Caco-2 (cell line): Measurements from ENCODE around the gene DENND1A. TPM values are rescaled to one million over a fixed set of nuclear protein-coding genes. Genes with fewer than 3 reads are reported as not detected.

Experiments
- BruUV-seq: library from RNA; stranded (reverse); fragments of 400-500 nt; replicated peaks from 2 replicates; lab custom pipeline; 2021; lab: Mats Ljungman, UMichigan
- CTCF ChIA-PET: fragments of 300-600 bp; sonication (Branson Sonifier 250); formaldehyde crosslinking; loops from one replicate; lab custom pipeline; 2022; ENCODE audit warnings: antibody characterized with exemption; lab: Charles Lee
- POLR2A ChIA-PET: fragments of 300-600 bp; sonication (Branson Sonifier 250); formaldehyde crosslinking; loops from one replicate; lab custom pipeline; 2022; ENCODE audit warnings: antibody characterized with exemption; lab: Charles Lee
- DNase-seq, 2 experiments: peaks; one replicate each; pipeline versions ENCODE4 v3.0.0 to v3.0.0-alpha.2; 2020 to 2022
- H3K27me3 ChIP-seq: replicated peaks from 2 replicates; pipeline ENCODE4 v1.6.0; 2011; ENCODE audit warnings: low read length; ENCODE audit not compliant: control insufficient read depth, insufficient read depth
- H3K36me3 ChIP-seq: 2 replicates; pipeline ENCODE4 v1.5.1; 2011; ENCODE audit warnings: low read length; ENCODE audit not compliant: control insufficient read depth, insufficient read depth
- H3K4me1 ChIP-seq: fragments of 250-450 bp; sonication (Bioruptor Pico); 2 replicates; pipeline ENCODE4 v1.5.1; 2020; ENCODE audit warnings: mild to moderate bottlenecking
- H3K4me3 ChIP-seq: 2 replicates; pipeline ENCODE4 v1.5.1; 2011; ENCODE audit warnings: low read depth, mild to moderate bottlenecking, control low read depth, low read length
- H3K9me3 ChIP-seq: fragments of 250-450 bp; sonication (Bioruptor Pico); 2 replicates; pipeline ENCODE4 v1.5.1; 2020; ENCODE audit warnings: mild to moderate bottlenecking, moderate library complexity
- H3K27ac Mint-ChIP-seq: one replicate; pipeline ENCODE4 v1.8.0; 2022; ENCODE audit warnings: mixed read lengths; ENCODE audit not compliant: unreplicated experiment
- H3K27me3 Mint-ChIP-seq: one replicate; pipeline ENCODE4 v1.8.0; 2022; ENCODE audit warnings: mixed read lengths; ENCODE audit not compliant: insufficient read depth, unreplicated experiment
- H3K36me3 Mint-ChIP-seq: one replicate; pipeline ENCODE4 v1.8.0; 2022; ENCODE audit warnings: mild to moderate bottlenecking, mixed read lengths; ENCODE audit not compliant: insufficient read depth, unreplicated experiment
- H3K4me1 Mint-ChIP-seq: one replicate; pipeline ENCODE4 v1.8.0; 2022; ENCODE audit warnings: low read depth, mixed read lengths; ENCODE audit not compliant: unreplicated experiment
- H3K4me3 Mint-ChIP-seq: one replicate; pipeline ENCODE4 v1.8.0; 2022; ENCODE audit warnings: mild to moderate bottlenecking, moderate library complexity, mixed read lengths; ENCODE audit not compliant: unreplicated experiment
- H3K9me3 Mint-ChIP-seq: one replicate; pipeline ENCODE4 v1.8.0; 2022; ENCODE audit warnings: mixed read lengths; ENCODE audit not compliant: unreplicated experiment
- intact Hi-C: fragments of 100-400 bp; cut with micrococcal nuclease; formaldehyde crosslinking; loops from one replicate; pipeline ENCODE4 v1.10.0; 2022; ENCODE audit not compliant: unreplicated experiment
- total RNA-seq: library from RNA; stranded (reverse); gene quantifications from 2 replicates; pipeline ENCODE4 v1.2.3, GENCODE V29; 2022
- TF ChIP-seq, protein P1 (sequence below), 2 experiments: fragments of 200-600 bp in 1 of 2; IDR thresholded peaks; 1 replicate in 1 of 2; 2 replicates in 1 of 2; pipeline versions ENCODE4 v1.5.1 to v1.8.0; 2011 to 2022; ENCODE audit warnings: antibody characterized with exemption in 1 of 2, control low read depth in 1 of 2, inconsistent platforms in 1 of 2, low read depth in 1 of 2, low read length in 1 of 2, mild to moderate bottlenecking in 1 of 2, moderate library complexity in 1 of 2; ENCODE audit not compliant: insufficient read depth in 1 of 2, severe bottlenecking in 1 of 2, unreplicated experiment in 1 of 2

The DENND1A gene
- total RNA-seq, 1 experiment from 2014 or later = 41.6 TPM

DNA sequence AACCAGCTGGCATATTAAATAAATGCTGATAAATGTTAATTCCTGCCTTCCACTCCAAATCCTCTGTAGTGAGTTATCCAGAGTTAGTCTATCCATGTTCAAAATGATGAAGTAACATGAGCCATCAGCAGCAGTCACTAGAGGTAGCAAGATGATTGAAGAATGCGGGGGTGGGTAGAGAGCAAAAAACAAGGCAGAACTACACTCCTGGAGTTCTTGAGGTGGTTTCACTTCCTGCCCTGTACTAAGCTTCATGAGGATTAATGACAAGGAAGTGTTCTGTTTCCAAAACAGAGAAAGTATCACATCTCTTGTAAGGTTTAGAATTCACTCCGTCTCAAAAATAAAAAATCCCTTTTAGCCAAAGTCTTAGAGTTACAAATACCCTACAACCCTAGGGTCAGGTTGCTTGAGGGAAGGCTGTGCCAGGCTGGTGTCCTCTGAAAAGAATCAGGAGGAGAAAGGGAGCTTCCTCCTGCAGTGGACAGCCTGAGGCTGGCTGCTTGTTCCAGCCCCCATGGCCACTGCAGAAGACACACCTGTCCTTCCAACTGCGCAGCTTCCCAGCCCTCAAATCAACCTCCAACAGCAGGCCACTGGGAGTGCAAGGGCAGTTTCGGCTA lies 180.2 kb downstream of the DENND1A start:
- POLR2A ChIA-PET = no interaction called here
- H3K4me3 ChIP-seq = no peak overlapping the region

DNA sequence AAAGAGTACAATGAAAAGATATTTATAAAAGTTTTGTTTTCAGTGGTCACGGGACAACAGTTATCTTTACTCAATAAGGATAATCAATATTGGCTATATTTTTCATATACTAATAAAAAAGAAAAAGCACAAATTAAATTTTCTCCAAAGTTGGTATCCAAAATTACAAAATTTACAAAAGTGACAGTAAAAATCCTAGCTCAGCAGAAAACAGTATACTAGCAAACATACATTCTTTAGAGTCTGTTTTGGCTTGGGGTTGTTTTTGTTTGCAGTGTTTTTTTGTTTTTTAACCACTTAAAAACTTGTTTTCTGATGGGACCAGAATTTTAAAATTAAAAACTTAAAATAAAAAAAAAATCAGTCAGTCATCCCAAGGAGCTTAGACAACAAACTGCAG lies 183.2 kb downstream of the DENND1A start:
- Mint-ChIP-seq H3K27ac (no peak overlapping the region), H3K36me3 (peaks cover 6% of the 10 kb centered on the region), H3K9me3 (no peaks in the 10 kb centered on the region), H3K27me3 (no peaks in the 10 kb centered on the region), H3K4me1 (no peaks in the 10 kb centered on the region), H3K4me3 (no peak overlapping the region)
- TF ChIP-seq, protein P1, sequence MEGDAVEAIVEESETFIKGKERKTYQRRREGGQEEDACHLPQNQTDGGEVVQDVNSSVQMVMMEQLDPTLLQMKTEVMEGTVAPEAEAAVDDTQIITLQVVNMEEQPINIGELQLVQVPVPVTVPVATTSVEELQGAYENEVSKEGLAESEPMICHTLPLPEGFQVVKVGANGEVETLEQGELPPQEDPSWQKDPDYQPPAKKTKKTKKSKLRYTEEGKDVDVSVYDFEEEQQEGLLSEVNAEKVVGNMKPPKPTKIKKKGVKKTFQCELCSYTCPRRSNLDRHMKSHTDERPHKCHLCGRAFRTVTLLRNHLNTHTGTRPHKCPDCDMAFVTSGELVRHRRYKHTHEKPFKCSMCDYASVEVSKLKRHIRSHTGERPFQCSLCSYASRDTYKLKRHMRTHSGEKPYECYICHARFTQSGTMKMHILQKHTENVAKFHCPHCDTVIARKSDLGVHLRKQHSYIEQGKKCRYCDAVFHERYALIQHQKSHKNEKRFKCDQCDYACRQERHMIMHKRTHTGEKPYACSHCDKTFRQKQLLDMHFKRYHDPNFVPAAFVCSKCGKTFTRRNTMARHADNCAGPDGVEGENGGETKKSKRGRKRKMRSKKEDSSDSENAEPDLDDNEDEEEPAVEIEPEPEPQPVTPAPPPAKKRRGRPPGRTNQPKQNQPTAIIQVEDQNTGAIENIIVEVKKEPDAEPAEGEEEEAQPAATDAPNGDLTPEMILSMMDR (IDR thresholded peaks at IDR 0.05; ENCODE audit: insufficient read depth in 1 of 2, low read depth in 1 of 2, low read length in 1 of 2, severe bottlenecking in 1 of 2, unreplicated experiment in 1 of 2) = no peak
- no peak for DNase-seq
- Histone ChIP-seq H3K27me3 (no peaks in the 10 kb centered on the region), H3K9me3 (no peaks in the 10 kb centered on the region), H3K4me1 (no peaks in the 10 kb centered on the region), H3K36me3 (no peaks in the 10 kb centered on the region), H3K4me3 (no peak overlapping the region)
- BruUV-seq = no TSS peak
- POLR2A ChIA-PET = no interaction called here
- intact Hi-C loops = no loop called here
- CTCF ChIA-PET = no interaction called here

More for the DNA sequence above, 180.2 kb downstream of the DENND1A start:
- H3K27ac Mint-ChIP-seq = no peak overlapping the region
- Histone ChIP-seq H3K27me3 (no peaks in the 10 kb centered on the region), H3K9me3 (0 out of 2 replicates have a peak, but pooled peaks cover 3% of the 10 kb centered on the region), H3K4me1 (no peaks in the 10 kb centered on the region; the same call in 1 of the 2 replicates), H3K36me3 (no peaks in the 10 kb centered on the region)
- TF ChIP-seq, protein P1 (IDR thresholded peaks at IDR 0.05; ENCODE audit: insufficient read depth in 1 of 2, low read depth in 1 of 2, low read length in 1 of 2, severe bottlenecking in 1 of 2, unreplicated experiment in 1 of 2) = no peak
- no peak for DNase-seq
- H3K36me3 Mint-ChIP-seq = no peaks in the 10 kb centered on the region
- BruUV-seq = no TSS peak
- intact Hi-C loops = no loop called here
- no peaks in the 10 kb centered on the region for H3K9me3 Mint-ChIP-seq
- CTCF ChIA-PET = no interaction called here
- H3K27me3 Mint-ChIP-seq = no peaks in the 10 kb centered on the region
- H3K4me3 Mint-ChIP-seq = no peak overlapping the region
- peaks cover 10% of the 10 kb centered on the region for H3K4me1 Mint-ChIP-seq

DNA sequence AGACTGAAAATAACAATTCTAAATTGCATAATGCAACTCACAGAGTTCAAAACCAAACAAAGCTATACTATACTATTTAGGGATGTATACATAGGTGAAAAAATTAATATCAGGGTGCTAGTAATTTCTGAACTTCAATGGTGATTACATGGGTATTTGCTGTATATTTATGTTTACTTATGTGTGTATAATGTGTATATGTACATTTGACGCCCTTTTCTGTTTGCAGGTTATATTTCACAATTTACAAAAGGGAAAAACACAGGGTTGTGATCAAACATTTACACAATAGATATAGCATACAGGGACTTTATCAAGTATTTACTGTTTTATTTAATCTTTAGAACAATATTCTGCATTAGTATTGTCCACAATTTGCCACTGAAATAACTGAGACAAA lies 184.0 kb downstream of the DENND1A start:
- Mint-ChIP-seq H3K4me1 (no peaks in the 10 kb centered on the region), H3K27ac (no peak overlapping the region), H3K36me3 (peaks cover 7% of the 10 kb centered on the region), H3K27me3 (no peaks in the 10 kb centered on the region), H3K9me3 (no peaks in the 10 kb centered on the region), H3K4me3 (no peak overlapping the region)
- ChIA-PET POLR2A (no interaction called here), CTCF (no interaction called here)
- intact Hi-C loops = no loop called here
- H3K4me3 ChIP-seq = no peak overlapping the region
- H3K4me1 ChIP-seq = no peaks in the 10 kb centered on the region
- BruUV-seq = no TSS peak
- H3K36me3 ChIP-seq = no peaks in the 10 kb centered on the region
- TF ChIP-seq, protein P1 (IDR thresholded peaks at IDR 0.05; ENCODE audit: insufficient read depth in 1 of 2, low read depth in 1 of 2, low read length in 1 of 2, severe bottlenecking in 1 of 2, unreplicated experiment in 1 of 2) = no peak
- H3K9me3 ChIP-seq = no peaks in the 10 kb centered on the region
- H3K27me3 ChIP-seq = no peaks in the 10 kb centered on the region
- no peak for DNase-seq
